ENCODE data around the gene VWA3A. TPM values are rescaled to one million over a fixed set of nuclear protein-coding genes. Genes with fewer than 3 reads are reported as not detected.
"Not testable (repeated sequence)": the region's sequence is repeated elsewhere in the genome, so short reads cannot be mapped to it uniquely, and the experiment has no call there.

VWA3A gene
- total RNA-seq, 2 donors from 2014 or later, result 0.10 to 0.16 TPM

DNA sequence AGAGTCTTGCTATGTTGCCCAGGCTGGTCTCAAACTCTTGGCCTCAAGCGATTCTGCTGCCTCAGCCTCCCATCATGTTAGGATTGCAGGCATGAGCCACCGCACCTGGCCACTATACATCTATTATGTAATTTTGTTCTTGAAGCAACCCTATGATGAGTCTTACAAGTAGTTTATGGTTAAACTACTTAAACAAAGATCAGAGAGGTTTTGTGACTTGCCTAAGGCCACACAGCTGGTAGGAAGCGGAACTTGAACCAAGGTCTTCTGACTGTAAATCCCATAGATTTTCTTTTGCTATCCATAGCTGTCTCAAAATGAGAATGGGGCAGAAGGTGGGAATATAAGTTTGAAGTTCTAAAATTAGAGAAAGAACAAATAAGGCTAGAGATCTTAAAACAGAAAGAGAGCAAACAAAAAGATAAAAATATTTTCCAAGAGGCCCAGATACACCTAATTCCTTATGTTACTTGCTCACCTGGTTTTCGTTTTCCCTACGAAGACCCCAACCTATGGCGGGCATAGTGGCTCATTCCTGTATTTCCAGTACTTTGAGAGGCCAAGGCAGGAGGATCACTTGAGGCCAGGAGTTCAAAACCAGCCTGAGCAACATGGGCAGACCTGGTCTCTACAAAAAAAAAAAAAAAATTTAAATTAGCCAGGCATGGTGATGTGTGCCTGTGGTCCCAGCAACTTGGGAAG, 32.4 kb downstream of the VWA3A start:
- Mint-ChIP-seq H3K9me3 (peaks cover 0 to 7% of the 10 kb centered on the region in 2 donors), H3K27me3 (ENCODE audit: low read depth) (peaks cover 16% of the 10 kb centered on the region), H3K4me3 (no peak overlapping the region), H3K27ac (no peak overlapping the region), H3K4me1 (ENCODE audit: low read depth) (no peaks in the 10 kb centered on the region), H3K36me3 (ENCODE audit: insufficient read depth in 2 of 2) (no peaks in the 10 kb centered on the region)
- ATAC-seq (replicated peaks in 1 of 2), result no peak
- DNase-seq, result no peak

DNA sequence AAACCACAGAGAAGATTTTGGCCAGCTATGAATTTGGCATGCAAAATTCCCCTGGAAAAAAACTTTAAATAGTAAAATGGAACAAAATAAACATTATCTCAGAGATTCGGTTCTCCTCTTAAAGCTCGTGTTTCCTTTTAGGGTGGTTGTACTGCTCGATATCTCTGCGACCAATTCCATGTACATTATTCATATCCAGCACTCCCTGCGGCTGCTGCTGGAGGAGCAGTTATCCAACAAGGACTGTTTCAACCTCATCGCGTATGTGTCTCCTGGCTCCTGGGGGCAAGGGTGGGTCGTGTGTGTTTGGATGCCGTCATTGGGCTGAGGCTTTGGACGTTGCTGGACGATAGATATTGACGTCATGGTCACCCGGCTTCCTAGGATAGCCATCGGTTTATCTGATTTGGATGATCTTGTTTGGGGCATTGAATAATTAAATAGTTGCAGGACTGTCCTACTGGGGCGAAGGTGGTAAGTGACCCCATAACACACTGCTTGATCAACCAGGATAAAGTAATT, 33.8 kb downstream of the VWA3A start:
- Mint-ChIP-seq H3K27me3 (ENCODE audit: low read depth) (peaks cover 16% of the 10 kb centered on the region), H3K9me3 (peaks cover 0 to 7% of the 10 kb centered on the region in 2 donors), H3K27ac (no peak overlapping the region), H3K4me1 (ENCODE audit: low read depth) (no peaks in the 10 kb centered on the region), H3K4me3 (no peak overlapping the region), H3K36me3 (ENCODE audit: insufficient read depth in 2 of 2) (no peaks in the 10 kb centered on the region)
- DNase-seq (no peak), ATAC-seq (replicated peaks in 1 of 2) (no peak)

DNA sequence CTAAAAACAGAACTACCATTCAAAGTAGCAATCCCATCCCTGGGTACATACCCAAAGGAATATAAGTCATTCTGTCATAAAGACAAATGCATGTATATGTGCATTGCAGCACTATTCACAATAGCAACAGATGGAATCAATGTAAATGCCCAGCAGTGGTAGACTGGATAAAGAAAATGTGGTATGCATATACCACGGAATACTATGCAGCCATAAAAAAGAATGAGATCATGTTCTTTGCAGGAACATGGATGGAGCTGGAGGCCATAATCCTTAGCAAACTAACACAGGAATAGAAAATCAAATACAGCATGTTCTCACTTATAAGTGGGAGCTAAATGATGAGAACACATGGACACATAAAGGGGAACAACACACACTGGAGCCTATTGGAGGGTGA, 36.2 kb downstream of the VWA3A start:
- H3K4me3 Mint-ChIP-seq; ATAC-seq (replicated peaks in 1 of 2); H3K9me3 Mint-ChIP-seq; DNase-seq; H3K4me1 Mint-ChIP-seq (ENCODE audit: low read depth); H3K27ac Mint-ChIP-seq; H3K27me3 Mint-ChIP-seq (ENCODE audit: low read depth); H3K36me3 Mint-ChIP-seq (ENCODE audit: insufficient read depth in 2 of 2): not testable (repeated sequence)

DNA sequence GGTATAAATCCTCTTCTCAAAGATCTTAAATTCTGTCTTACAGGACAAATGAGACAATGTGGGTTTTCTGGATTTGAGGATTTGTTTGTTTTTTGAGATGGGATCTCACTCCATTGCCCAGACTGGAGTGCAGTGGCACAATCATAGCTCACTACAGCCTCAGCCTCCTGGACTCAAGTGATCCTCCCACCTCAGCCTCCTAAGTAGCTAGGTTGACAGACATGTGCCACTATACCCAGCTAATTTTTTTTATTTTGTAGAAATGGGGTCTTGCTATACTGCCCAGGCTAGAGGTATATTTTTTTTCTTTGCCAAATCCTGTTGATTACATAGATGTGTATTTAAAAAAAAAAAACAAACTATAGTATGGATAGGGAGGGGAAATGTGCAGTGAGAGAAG, 38.2 kb downstream of the VWA3A start:
- H3K27me3 Mint-ChIP-seq (ENCODE audit: low read depth), result peaks cover 9% of the 10 kb centered on the region
- peaks cover 0 to 7% of the 10 kb centered on the region in 2 donors for H3K9me3 Mint-ChIP-seq
- no peak overlapping the region for H3K27ac Mint-ChIP-seq
- no peak overlapping the region for H3K4me3 Mint-ChIP-seq
- no peaks in the 10 kb centered on the region for H3K36me3 Mint-ChIP-seq (ENCODE audit: insufficient read depth in 2 of 2)
- H3K4me1 Mint-ChIP-seq (ENCODE audit: low read depth), result no peaks in the 10 kb centered on the region
- ATAC-seq (replicated peaks in 1 of 2) (no peak), DNase-seq (no peak)

- Mint-ChIP-seq H3K27ac (no peak overlapping the region), H3K36me3 (ENCODE audit: insufficient read depth in 2 of 2) (no peaks in the 10 kb centered on the region), H3K27me3 (ENCODE audit: low read depth) (peaks cover 7% of the 10 kb centered on the region), H3K4me3 (no peak overlapping the region), H3K9me3 (peaks cover 0 to 7% of the 10 kb centered on the region in 2 donors), H3K4me1 (ENCODE audit: low read depth) (no peaks in the 10 kb centered on the region)
- DNase-seq (no peak), ATAC-seq (replicated peaks in 1 of 2) (no peak)
Measured at GRCh38 chr16:22132801-22133200, 40.5 kb downstream of the VWA3A start.

- Mint-ChIP-seq H3K27me3 (ENCODE audit: low read depth) (peaks cover 8% of the 10 kb centered on the region), H3K9me3 (no peaks in the 10 kb centered on the region), H3K4me1 (ENCODE audit: low read depth) (no peaks in the 10 kb centered on the region), H3K27ac (no peak overlapping the region), H3K4me3 (no peak overlapping the region), H3K36me3 (ENCODE audit: insufficient read depth in 2 of 2) (no peaks in the 10 kb centered on the region)
- DNase-seq (no peak), ATAC-seq (replicated peaks in 1 of 2) (no peak)
Measured at GRCh38 chr16:22138482-22138881, 46.1 kb downstream of the VWA3A start.

- H3K4me1 Mint-ChIP-seq (ENCODE audit: low read depth), result no peaks in the 10 kb centered on the region
- no peak overlapping the region for H3K4me3 Mint-ChIP-seq
- H3K27ac Mint-ChIP-seq, result no peak overlapping the region
- no peak for ATAC-seq (replicated peaks in 1 of 2)
- no peak for DNase-seq
- no peaks in the 10 kb centered on the region for H3K36me3 Mint-ChIP-seq (ENCODE audit: insufficient read depth in 2 of 2)
- H3K9me3 Mint-ChIP-seq, result no peaks in the 10 kb centered on the region
- H3K27me3 Mint-ChIP-seq (ENCODE audit: low read depth), result peaks cover 8% of the 10 kb centered on the region
Measured at GRCh38 chr16:22139008-22139407, 46.7 kb downstream of the VWA3A start.

GRCh38 chr16:22139732-22140131, 47.4 kb downstream of the VWA3A start:
- no peaks in the 10 kb centered on the region for H3K9me3 Mint-ChIP-seq
- peaks cover 8% of the 10 kb centered on the region for H3K27me3 Mint-ChIP-seq (ENCODE audit: low read depth)
- H3K27ac Mint-ChIP-seq, result no peak overlapping the region
- ATAC-seq (replicated peaks in 1 of 2), result no peak
- H3K36me3 Mint-ChIP-seq (ENCODE audit: insufficient read depth in 2 of 2), result no peaks in the 10 kb centered on the region
- no peaks in the 10 kb centered on the region for H3K4me1 Mint-ChIP-seq (ENCODE audit: low read depth)
- no peak overlapping the region for H3K4me3 Mint-ChIP-seq
- no peak for DNase-seq

GRCh38 chr16:22141767-22142166, 49.4 kb downstream of the VWA3A start:
- Mint-ChIP-seq H3K4me3 (no peak overlapping the region), H3K9me3 (no peaks in the 10 kb centered on the region), H3K27ac (no peak overlapping the region), H3K27me3 (ENCODE audit: low read depth) (peaks cover 8% of the 10 kb centered on the region), H3K36me3 (ENCODE audit: insufficient read depth in 2 of 2) (no peaks in the 10 kb centered on the region), H3K4me1 (ENCODE audit: low read depth) (no peaks in the 10 kb centered on the region)
- no peak for ATAC-seq (replicated peaks in 1 of 2)
- no peak for DNase-seq

DNA sequence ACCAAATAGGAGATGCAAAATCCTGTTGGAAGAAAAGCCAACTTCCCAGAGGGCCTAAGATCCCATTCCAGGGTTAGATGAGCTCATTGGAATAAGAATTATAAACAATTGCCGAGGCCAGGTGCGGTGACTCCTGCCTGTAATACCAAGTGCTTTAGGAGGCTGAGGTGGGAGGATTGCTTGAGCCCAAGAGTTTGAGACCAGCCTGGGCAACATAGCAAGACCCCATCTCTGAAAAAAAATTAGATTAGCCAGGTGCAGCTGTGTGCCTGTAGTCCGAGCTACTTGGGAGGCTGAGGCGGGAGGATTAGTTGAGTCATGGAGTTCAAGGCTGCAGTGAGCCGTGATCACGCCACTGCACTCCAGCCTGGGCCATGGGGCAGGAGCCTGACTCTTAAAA, 52.2 kb downstream of the VWA3A start:
- H3K27me3 Mint-ChIP-seq (ENCODE audit: low read depth), result peaks cover 8% of the 10 kb centered on the region

GRCh38 chr16:22147853-22148252, 55.5 kb downstream of the VWA3A start:
- Mint-ChIP-seq H3K4me3 (no peak overlapping the region), H3K27me3 (ENCODE audit: low read depth) (no peaks in the 10 kb centered on the region), H3K36me3 (ENCODE audit: insufficient read depth in 2 of 2) (no peaks in the 10 kb centered on the region), H3K4me1 (ENCODE audit: low read depth) (no peaks in the 10 kb centered on the region), H3K27ac (no peak overlapping the region), H3K9me3 (no peaks in the 10 kb centered on the region)
- DNase-seq (no peak), ATAC-seq (replicated peaks in 1 of 2) (no peak)

More for the DNA sequence above, 52.2 kb downstream of the VWA3A start:
- no peaks in the 10 kb centered on the region for H3K36me3 Mint-ChIP-seq (ENCODE audit: insufficient read depth in 2 of 2)
- no peak for ATAC-seq (replicated peaks in 1 of 2)
- H3K4me1 Mint-ChIP-seq (ENCODE audit: low read depth), result no peaks in the 10 kb centered on the region
- no peak for DNase-seq
- H3K9me3 Mint-ChIP-seq, result no peaks in the 10 kb centered on the region
- H3K27ac Mint-ChIP-seq, result no peak overlapping the region
- no peak overlapping the region for H3K4me3 Mint-ChIP-seq

GRCh38 chr16:22151246-22151998, 59.1 kb downstream of the VWA3A start:
- Mint-ChIP-seq H3K27me3 (ENCODE audit: low read depth) (no peaks in the 10 kb centered on the region), H3K4me1 (ENCODE audit: low read depth) (no peaks in the 10 kb centered on the region), H3K36me3 (ENCODE audit: insufficient read depth in 2 of 2) (no peaks in the 10 kb centered on the region), H3K4me3 (no peak overlapping the region), H3K9me3 (no peaks in the 10 kb centered on the region), H3K27ac (no peak overlapping the region)
- DNase-seq (no peak), ATAC-seq (replicated peaks in 1 of 2) (no peak)

- Mint-ChIP-seq H3K4me1 (ENCODE audit: low read depth) (no peaks in the 10 kb centered on the region), H3K4me3 (no peak overlapping the region), H3K9me3 (no peaks in the 10 kb centered on the region), H3K27me3 (ENCODE audit: low read depth) (no peaks in the 10 kb centered on the region), H3K27ac (no peak overlapping the region), H3K36me3 (ENCODE audit: insufficient read depth in 2 of 2) (no peaks in the 10 kb centered on the region)
- DNase-seq (no peak), ATAC-seq (replicated peaks in 1 of 2) (no peak)
Measured at GRCh38 chr16:22152316-22152715, 60.0 kb downstream of the VWA3A start.

All from activated T-cell treated with anti-CD3 and anti-CD28 coated beads, Interleukin-2, amount 50 U/mL, for 72 hours (primary cell).